ENCODE results near the gene IL1RAPL2.

DNA sequence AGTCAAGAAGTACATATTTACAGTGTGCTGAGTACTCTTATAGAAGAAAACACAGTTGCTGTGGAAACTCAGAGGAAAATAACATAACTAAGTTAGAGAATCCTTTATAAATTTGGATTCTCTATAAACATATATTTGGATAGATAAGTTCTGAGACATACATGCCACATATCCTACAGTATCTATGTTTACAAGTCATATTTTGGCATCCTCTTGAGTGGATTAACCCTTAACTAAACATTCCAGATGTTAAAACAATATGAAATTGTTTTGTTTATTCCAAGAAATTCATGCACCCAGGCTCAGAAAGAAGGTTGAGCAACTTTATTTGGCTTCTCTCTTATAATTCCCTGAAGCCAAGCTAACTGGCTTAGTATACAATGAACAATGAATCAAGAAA is 387.3 kb downstream of the IL1RAPL2 start:
- TF ChIP-seq POLR2AphosphoS5 (IDR thresholded peaks at IDR 0.05) = no peak
- no peak for TF ChIP-seq POLR2A (IDR thresholded peaks at IDR 0.05)
- TF ChIP-seq, protein P1, sequence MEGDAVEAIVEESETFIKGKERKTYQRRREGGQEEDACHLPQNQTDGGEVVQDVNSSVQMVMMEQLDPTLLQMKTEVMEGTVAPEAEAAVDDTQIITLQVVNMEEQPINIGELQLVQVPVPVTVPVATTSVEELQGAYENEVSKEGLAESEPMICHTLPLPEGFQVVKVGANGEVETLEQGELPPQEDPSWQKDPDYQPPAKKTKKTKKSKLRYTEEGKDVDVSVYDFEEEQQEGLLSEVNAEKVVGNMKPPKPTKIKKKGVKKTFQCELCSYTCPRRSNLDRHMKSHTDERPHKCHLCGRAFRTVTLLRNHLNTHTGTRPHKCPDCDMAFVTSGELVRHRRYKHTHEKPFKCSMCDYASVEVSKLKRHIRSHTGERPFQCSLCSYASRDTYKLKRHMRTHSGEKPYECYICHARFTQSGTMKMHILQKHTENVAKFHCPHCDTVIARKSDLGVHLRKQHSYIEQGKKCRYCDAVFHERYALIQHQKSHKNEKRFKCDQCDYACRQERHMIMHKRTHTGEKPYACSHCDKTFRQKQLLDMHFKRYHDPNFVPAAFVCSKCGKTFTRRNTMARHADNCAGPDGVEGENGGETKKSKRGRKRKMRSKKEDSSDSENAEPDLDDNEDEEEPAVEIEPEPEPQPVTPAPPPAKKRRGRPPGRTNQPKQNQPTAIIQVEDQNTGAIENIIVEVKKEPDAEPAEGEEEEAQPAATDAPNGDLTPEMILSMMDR (IDR thresholded peaks at IDR 0.05) = no peak

Measured in transverse colon (tissue), 4 donors.